Stimulated activated CD8-positive, alpha-beta memory T cell treated with anti-CD3 and anti-CD28 coated beads, Interleukin-12 subunit alpha, Interleukin-12 subunit beta, amount 100 ng/mL, for 1 hour (primary cell): ENCODE results near the gene TNFSF11.

Experiments
- DNase-seq: peaks from one replicate; pipeline ENCODE4 v3.0.0-alpha.2; 2020; ENCODE audit warnings: low read depth

Gene TNFSF11

DNA sequence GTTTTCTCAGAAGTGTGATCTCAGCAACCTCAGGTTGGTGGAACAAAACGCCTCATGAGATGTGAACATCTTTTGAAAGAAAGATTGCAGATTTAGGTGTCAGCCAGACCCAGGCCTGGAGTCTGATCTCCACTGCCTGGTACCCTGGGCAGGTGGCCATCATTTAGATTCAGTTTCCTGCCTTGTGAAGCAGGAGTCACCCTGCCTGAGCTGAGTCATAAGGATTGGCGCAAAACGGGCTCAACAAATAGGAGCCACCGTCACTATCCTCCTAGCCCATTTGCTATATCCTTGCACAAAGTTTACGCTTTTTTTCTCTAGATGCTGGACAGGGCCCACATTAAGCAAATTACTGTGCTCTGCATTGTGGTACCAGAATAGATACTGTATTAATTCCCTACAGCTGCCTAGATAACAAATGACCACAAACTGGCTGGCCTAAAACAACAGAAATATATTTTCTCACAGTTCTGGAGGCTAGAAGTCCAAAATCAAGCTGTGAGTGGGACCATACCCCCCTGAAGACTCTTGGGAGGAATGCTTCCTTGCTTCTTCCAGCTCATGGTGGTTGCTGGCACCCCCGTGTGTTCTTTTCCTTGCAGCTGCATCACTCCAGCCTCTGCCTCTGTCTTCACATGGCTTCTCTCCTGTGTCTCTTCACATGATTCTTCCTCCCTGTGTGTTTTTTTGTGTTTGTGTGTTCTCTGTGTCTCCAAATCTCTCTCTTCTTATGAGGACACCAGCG, 38.2 kb downstream of the TNFSF11 start:
- DNase-seq = no peak

DNA sequence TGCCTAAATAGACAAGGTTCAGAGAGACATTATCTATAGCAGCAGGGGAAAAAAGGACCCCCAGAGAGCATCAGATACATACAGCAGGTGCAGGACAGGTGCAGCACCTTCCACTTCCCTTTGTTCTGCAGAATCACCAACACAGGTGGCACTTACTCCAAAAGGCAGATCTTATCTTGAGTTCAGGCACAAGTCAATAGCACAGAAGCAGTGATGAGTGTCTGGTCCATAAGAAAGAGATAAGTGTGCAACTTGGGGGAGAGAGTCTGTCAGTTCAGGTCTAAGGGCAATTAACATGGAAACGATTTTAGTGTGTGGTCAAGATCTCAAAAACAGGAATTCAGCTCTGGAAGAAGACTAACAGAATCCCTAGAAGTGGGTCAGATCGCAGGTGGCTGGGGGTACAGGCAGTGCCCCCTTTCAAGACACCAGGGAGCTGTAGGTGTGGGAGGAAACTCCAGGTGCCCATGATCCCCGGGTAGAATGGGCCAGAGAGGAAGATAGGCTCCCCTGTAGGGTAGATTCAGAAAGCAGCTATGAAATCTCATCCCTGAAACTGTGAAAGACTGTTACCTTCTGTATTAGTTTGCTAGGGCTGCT, 40.6 kb downstream of the TNFSF11 start:
- DNase-seq = no peak

DNA sequence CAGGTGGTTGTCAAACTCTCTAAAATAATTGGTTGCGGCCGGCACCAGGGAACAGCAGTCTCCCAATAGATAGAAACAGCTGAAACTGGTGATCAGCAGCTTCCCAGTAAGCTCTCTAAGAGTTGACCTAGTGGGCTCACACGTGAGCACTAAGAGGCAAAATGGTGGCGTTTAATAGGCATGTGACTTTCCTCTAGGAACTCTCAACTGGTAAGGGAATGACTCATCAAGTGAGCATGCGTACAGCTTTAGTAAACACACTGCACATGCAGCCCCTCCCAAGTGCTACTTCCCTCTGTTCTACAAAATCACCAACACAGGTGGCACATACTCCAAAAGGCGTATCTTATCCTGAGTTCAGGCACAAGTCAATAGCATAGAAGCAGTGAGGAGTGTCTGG, 41.7 kb downstream of the TNFSF11 start:
- no peak for DNase-seq

DNA sequence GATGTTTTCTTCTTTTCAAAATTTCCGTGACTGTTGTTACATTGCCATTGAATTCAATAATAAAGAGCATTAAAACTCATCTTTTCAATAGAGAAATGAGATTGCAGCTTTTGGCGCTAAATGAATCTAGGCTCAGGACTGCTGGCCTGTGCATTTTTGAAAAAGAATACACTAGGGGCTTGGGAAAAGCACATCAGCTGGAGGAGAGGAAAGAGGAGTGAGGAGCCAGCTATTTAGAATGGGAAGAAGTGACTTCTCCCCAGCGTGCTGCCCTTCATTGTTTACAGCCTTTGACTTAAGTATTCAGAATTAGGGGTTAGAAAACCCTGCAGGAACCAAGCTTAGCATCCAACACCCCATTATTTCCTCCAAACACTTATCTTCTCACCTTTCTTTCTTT, 43.3 kb downstream of the TNFSF11 start:
- no peak for DNase-seq

DNA sequence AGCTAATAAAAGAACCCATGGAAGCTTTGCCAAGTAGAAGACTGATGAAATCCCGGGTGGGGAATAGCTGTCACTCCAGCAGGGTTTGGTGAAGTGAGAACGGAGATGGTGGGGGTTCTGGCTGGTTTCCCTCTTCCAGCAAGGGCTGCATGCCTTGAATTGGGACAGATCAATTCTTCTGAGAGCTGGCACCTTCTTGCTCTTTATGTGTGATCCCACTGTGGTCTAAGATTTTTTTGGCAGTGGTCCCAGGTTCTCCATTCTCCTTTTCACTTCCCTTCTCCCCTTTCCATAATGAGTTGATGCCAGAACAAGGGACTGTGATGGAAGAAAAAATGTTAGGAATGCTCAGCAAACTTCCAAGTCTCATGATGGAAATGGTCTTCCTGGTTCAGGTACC, 50.0 kb downstream of the TNFSF11 start:
- DNase-seq = no peak

DNA sequence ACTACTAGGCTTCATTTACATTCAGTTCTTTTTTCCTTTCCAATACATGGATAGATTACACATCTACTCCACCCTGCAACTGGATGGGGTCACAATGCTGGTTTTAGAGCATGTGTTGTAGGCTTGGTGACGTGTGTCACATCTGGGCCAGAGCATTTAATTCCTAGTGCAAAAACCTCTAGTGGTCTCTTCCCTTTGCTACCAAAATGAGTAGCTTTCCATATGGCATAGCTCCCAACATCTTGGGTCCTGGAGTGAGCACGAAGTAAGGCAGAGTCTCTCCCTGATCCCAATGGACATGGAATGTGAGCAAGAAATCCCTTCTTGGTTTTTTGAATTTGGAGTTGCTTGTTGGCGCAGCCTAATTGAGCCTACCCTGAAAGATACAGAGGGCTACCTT, 51.7 kb downstream of the TNFSF11 start:
- no peak for DNase-seq

DNA sequence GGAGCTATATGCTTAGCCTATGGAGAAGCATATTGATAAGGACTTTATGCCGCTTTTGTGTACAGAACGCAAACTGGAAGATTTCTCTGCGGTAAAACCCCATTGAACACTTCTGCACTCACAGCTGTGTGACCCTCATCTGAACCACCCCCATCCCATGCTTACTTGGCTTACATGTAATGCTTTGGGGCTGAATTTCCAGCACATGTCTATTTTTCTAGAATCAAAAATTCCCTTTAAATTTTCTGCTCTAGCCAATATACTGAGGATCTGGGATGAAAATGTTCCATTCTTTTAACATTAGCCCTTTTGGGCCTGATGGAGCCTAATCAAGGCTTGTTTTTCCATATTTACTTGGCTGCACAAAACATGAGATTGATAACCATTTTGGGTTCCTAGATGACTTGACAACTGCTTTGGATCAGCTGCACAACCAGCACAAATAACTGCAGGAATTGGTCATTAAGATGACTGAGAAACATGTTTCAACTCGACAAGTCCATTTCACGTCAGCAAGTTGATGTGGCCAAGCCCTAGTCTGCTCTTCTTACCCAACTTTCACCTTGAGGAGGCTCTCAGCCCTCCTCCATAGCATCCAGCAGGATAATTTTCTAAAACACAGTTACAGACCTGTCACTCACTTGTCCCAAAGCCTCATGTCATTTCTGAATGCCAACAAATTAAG, 52.4 kb downstream of the TNFSF11 start:
- DNase-seq = no peak

DNA sequence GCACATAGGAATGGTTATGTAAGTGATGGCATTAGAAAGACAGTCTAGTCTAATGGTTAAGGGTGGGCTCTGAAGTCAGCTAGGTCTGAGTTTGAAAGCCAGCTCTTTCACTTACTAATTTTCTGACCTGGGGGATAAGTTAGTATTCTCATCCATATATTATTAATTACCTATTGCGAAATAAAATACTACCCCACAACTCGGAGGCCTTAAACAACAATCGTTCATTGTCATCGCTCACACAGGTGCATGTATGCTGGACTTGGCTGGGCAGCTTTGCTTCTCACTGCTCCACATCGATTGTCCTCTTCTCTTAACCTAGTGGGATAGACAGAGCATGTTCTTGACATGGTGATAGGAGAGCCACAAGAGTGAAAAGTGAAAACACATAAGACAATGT, 54.7 kb downstream of the TNFSF11 start:
- DNase-seq = no peak

DNA sequence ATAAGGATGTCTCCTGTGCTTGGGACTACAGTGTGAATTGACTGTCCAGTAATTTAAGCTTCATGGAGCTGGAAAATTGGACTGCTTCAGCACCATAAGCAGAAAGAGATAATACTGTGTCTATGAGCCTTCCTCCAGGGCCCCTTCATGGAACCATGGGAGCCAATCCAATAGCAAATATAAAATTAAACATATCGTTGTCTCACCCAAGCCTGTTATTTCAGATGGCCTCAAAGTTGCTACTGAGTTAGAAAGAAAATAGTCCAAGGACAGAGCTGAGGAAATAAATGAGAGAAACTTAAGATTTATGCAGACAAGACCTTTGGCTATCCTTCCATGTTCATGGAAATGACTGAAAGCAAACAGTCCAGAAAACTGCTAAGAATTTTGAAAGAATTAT, 57.2 kb downstream of the TNFSF11 start:
- no peak for DNase-seq

DNA sequence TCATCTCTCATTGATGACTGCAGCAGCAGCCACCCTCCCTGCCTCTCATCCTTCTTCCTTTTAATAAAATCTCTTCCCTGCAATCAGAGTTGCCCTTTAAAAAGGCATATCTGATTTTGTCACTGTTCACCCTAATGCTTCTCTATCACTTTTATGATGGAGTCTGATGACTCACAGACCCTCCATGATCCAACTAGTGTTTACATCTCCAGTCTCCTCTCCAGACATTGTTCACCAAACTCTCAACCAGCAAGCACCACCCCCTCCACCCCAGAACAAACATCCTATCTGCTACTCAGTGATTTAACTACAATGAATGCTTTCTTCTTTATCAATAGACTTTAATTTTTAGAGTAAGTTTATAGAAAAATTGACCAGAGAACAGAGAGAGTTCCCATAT, 59.5 kb downstream of the TNFSF11 start:
- DNase-seq = no peak

DNA sequence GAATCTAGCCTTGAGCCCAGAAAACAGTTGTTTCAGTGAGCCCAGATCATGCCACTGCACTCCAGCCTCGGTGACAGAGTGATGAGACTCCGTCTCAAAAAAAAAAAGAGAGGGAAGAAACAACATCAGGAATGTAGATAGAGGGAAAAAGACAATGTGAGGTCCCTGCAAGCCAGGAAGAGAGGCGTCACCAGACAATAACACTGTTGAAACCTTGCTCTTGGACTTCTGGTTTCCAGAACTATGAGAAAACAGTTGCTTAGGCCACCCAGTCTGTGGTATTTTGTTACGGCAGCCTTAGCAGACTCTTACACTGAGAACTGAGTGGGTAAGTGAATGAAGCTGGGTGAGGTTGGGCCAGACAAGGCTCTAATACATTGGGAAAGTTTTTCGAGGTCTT, 64.1 kb downstream of the TNFSF11 start:
- no peak for DNase-seq

DNA sequence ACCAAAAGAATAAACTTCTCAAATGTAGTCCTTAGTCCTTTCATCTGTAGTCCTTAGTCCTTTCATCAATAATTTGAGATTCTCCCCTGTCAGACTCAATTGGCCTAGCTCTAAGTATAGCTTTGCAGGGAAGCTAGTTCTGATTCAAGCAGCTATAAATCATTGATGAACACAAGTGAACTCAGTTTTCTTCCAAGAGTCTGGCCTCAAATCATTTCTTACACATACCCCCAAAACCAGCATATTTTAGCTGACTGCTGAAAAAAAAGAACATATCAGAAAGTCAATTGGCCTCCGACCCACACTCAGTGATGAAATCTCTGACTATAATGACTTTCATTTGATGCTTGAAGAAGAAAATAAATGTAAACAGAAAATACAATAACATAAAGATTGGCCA, 64.9 kb downstream of the TNFSF11 start:
- DNase-seq = no peak

DNA sequence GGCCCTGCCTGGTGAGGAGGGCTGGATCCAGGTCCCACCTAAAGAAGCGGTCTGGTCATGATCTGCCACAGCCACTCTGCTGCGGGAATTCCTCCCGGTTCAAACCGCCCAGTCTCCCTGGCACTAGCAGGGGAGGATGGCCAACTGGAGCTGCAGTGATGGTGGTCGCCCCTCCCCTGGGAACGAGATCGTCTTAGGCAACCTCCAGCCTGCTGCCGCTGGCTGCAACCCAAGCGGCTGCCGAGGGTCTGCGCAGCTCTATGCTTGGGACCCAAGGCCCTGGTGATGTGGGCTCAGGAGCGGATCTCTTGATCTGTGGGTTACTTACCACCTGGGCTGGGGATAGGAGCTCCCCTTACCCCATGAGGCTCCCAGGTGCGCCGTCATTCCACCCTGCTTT, 69.1 kb downstream of the TNFSF11 start:
- no peak for DNase-seq

DNA sequence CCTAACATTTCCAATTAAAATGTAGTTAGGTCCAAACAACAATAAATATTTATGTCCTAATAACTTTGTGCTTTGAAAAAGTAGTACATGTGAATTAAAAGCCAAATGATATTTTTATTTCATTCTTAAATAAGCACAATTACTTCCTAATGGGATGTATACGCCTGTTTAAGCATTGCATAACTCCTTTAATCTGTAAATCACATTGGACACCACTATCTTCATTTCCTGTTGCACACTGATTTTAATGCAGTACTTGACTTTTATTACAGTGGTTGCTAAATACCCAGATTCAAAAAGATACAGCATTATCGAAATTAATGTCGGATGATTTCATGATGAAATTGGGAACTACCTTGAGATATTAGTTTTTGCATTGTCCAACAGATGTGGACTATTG, 70.9 kb downstream of the TNFSF11 start:
- no peak for DNase-seq

DNA sequence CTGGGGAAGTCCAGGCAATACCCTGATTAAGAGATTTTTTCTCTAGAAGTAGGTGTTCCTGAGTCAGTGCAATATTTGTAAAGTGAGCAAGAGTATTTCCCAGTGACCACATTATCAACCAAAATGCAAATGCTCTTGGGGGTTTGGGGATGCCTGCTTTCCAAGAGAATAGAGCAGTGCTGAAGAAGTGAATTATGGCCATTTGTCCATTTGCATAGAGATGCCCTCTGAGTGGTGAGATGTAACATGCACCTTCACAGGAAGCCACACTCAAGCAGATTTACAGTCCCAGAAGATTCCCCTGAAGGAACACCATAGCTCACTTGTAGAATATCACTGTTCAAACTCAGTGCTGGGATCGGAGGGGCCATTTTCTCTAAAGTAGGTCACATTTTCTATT, 71.8 kb downstream of the TNFSF11 start:
- no peak for DNase-seq

DNA sequence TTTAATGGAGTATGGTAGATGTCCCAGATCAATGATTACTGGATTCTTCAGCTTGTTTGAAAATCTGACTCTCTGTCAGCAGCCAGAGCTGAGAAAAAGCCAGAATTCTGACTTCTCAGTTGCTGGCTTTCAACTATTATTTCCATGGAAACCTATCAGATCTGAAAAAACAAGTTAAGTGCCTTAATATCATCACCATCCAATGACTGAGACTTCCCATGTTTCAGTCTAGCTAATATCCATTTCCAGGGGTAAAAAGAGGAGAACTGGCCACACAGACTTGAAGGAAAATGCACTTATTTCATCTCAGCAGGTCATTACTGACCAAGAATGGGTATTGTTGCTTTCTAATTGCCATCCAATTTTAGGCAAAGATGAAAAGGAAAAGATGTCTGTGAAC, 75.2 kb downstream of the TNFSF11 start:
- DNase-seq = no peak

DNA sequence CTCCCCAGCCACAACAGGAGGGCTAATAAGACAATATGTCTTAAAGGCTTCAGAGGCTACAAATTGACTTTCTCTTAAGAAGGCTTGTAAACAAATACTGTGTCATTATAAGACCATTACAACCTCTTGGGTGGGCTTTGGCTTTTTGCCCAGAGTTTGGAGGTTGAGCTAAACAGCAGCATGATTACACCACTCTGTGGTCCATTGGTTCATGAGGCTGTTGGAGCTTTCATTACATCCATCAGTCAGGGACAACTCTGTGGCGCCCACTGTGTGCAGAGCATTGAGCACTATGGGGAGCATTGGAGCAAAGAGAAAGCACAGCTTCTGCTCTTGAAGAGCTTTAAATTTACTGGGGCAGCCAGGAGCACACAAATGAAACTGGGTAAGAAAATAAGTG, 75.9 kb downstream of the TNFSF11 start:
- DNase-seq = no peak

DNA sequence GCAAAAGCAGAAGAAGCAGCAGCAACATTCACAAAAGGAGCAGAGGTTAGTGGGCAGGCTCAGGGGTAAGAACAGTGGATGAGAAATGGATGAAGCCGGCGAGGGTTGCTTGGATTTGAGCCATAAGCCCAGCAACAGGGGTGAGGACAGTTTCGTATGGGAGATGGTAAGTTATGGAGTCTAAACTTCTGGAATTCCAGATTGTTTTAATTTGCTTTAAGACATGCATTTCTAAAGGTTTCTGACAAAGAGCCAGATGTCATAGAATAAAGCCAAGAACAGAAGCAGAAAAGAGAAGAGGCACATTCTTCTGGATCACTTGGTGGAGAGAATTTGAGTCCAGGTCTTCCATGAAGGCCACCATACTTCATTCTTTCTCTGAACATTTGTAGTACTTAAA, 76.6 kb downstream of the TNFSF11 start:
- DNase-seq = no peak

DNA sequence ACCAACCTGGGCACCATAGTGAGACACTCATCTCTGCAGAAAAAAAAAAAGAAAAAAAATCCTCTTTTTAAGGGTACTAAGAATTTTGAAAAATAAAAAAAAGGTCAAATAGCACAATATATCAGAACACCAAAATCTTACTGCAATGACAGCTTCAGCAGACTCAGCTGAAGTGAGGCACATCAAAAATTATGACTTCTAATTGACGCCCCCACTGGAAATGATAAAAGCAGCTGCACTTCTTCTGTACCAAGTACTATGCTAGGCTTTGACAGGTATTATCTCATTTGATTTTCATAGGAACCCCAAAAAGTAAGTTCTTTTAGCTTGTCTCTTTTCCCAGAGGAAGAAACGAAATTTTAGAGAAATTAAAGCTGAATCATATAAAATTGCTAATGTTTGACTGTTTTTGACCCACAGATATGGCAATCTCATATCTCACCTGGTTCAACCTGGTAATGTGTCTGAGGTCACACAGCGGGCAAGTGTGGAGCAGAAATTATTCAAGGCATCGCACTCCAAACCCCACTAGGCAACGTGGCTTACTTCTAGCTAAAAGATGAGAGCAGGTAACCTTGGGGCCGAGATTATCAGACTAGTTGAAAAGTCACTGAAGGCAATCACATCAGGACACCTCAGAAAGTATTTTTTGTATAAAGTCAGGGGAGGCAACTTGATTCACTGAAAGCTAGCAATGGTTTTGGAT, 78.1 kb downstream of the TNFSF11 start:
- DNase-seq = no peak

DNA sequence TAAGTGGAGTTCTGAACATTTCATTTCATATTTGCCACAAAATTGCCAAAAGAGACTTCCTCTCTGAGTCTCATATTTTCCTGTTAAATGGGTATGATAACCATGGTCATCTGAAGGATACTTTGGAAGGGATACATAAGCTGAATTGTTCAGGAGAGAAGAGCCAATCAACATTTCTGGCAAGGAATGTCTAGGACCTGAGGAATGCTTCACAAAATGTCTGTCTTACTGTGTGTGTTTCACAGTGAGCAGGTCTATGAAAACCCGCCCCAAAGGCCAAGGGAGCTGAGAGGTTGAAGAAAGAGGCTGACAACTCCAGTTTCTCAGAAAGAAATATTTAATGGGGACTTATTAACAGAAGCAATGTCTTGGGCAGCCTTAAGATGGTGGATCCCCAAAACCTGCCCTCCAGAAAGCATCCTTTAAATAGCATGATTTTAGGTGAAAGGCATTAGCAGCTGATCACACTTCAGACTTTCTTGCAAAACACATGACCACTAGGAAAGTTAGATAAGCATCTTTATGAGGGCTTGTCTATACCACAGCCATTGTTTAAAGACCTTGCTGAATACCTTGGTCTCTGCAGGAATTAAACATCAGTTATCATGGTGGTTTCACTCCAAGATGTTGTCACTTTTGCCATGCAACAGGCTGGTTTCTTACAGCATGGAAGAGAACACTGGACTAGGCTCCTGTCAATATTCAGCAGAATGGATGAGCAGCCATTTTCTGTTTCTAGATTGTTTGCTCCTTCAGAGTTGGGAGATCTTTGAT, 78.9 kb downstream of the TNFSF11 start:
- no peak for DNase-seq

DNA sequence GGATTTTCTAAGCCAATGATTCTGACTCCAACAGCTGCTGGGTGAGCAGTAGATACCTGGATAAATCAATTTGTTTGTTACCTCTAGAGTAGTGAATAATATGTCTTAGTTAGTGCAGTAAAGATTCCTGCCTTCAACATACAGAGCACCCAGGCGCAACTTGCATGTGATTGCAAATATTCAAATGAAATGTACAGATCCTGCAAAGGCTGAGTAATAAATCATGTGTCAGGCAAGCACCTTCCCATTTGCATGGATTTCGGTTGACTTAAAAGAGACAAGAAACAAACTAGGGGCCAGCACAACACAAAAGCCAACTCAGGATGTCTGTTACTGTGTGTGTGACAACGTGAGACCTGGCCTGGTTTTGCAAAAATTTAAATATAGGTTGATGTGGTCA, 79.7 kb downstream of the TNFSF11 start:
- DNase-seq = no peak

DNA sequence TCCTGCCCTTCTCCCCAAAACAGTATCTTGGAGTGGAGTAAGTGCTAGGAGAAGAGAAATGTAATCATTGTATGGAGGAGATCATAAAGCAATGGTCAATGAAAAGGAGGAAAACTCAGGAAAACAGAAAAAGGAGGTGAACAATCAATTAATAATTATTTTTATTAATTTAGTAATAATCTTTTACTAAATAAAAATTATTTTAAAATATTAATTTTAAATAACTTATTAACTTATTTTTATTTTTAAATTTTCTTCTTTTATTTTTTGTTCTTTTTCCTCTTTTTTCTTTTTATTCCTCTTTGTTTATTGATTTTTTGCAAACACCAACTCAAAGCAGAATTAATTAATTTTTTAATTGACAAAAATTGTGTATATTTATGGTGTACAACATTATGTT, 80.3 kb downstream of the TNFSF11 start:
- no peak for DNase-seq
